HL-60 (cell line): ENCODE measurements around the gene RET.

Source experiments
- DNase-seq, 2 experiments: peaks; one replicate each; pipeline ENCODE4 v3.0.0-alpha.2; 2010 to 2020; ENCODE audit warnings: low read depth in 1 of 2, low spot score in 1 of 2
- H3K27ac ChIP-seq: fragments of 250-450 bp; sonication (Bioruptor Pico); replicated peaks from 2 replicates; pipeline ENCODE4 v1.5.1; 2020; ENCODE audit warnings: mild to moderate bottlenecking, moderate library complexity
- H3K27me3 ChIP-seq: fragments of 250-450 bp; sonication (Bioruptor Pico); 2 replicates; pipeline ENCODE4 v1.5.1; 2021; ENCODE audit warnings: mild to moderate bottlenecking, moderate library complexity; ENCODE audit not compliant: insufficient read depth, poor library complexity, severe bottlenecking
- H3K4me3 ChIP-seq: replicated peaks from 2 replicates; pipeline ENCODE4 v1.5.1; 2011; ENCODE audit warnings: mild to moderate bottlenecking, control low read depth, low read length; ENCODE audit not compliant: insufficient read depth
- GABPA ChIP-seq: IDR thresholded peaks from 2 replicates; pipeline ENCODE4 v1.6.1; 2012; ENCODE audit warnings: low read depth
- POLR2AphosphoS5 ChIP-seq: IDR thresholded peaks from 2 replicates; pipeline ENCODE4 v1.6.1; 2012; ENCODE audit warnings: low read depth
- REST ChIP-seq: IDR thresholded peaks from 2 replicates; pipeline ENCODE4 v1.6.1; 2012; ENCODE audit warnings: low read depth; ENCODE audit not compliant: insufficient replicate concordance
- SPI1 ChIP-seq: IDR thresholded peaks from 2 replicates; pipeline ENCODE4 v1.6.1; 2012; ENCODE audit warnings: low read depth, mild to moderate bottlenecking, borderline replicate concordance
- TF ChIP-seq, protein P1 (sequence below): IDR thresholded peaks from one replicate; pipeline ENCODE4 v1.5.1; 2011; ENCODE audit warnings: low read length, control low read depth, inconsistent platforms; ENCODE audit not compliant: insufficient read depth

The RET gene

GRCh38 chr10:43032613-43033012 is 44.3 kb upstream of the RET start:
- Histone ChIP-seq H3K27ac (no peak overlapping the region), H3K27me3 (no peaks in the 10 kb centered on the region)
- DNase-seq: no peak

GRCh38 chr10:43035800-43036199 is 41.1 kb upstream of the RET start:
- no peak overlapping the region for H3K4me3 ChIP-seq
- no peak for TF ChIP-seq POLR2AphosphoS5
- TF ChIP-seq, protein P1, sequence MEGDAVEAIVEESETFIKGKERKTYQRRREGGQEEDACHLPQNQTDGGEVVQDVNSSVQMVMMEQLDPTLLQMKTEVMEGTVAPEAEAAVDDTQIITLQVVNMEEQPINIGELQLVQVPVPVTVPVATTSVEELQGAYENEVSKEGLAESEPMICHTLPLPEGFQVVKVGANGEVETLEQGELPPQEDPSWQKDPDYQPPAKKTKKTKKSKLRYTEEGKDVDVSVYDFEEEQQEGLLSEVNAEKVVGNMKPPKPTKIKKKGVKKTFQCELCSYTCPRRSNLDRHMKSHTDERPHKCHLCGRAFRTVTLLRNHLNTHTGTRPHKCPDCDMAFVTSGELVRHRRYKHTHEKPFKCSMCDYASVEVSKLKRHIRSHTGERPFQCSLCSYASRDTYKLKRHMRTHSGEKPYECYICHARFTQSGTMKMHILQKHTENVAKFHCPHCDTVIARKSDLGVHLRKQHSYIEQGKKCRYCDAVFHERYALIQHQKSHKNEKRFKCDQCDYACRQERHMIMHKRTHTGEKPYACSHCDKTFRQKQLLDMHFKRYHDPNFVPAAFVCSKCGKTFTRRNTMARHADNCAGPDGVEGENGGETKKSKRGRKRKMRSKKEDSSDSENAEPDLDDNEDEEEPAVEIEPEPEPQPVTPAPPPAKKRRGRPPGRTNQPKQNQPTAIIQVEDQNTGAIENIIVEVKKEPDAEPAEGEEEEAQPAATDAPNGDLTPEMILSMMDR: no peak
- TF ChIP-seq SPI1: no peak
- TF ChIP-seq REST: no peak
- TF ChIP-seq GABPA: no peak
- no peak overlapping the region for H3K27ac ChIP-seq
- peak in 1 of 2 experiments; percentile 25 for DNase-seq
- H3K27me3 ChIP-seq: no peaks in the 10 kb centered on the region

More at GRCh38 chr10:43032613-43033012, 44.3 kb upstream of the RET start:
- TF ChIP-seq, protein P1: no peak
- no peak for TF ChIP-seq GABPA
- TF ChIP-seq POLR2AphosphoS5: no peak
- no peak for TF ChIP-seq REST
- TF ChIP-seq SPI1: no peak
- no peak overlapping the region for H3K4me3 ChIP-seq

- TF ChIP-seq GABPA: no peak
- no peak for TF ChIP-seq REST
- TF ChIP-seq, protein P1: no peak
- no peak for TF ChIP-seq POLR2AphosphoS5
- no peak for TF ChIP-seq SPI1
- H3K4me3 ChIP-seq: no peak overlapping the region
- no peaks in the 10 kb centered on the region for H3K27me3 ChIP-seq
- no peak overlapping the region for H3K27ac ChIP-seq
- no peak for DNase-seq
Observed at GRCh38 chr10:43036481-43037428, 40.1 kb upstream of the RET start.
